ENCODE data around the gene DTD1.

DTD1 gene

GRCh38 chr20:18685406-18685805 lies 97.6 kb downstream of the DTD1 start:
- Histone ChIP-seq H3K27ac (ENCODE audit: low read depth, low read length) (no peak overlapping the region), H3K4me3 (ENCODE audit: insufficient read depth, low read length, poor library complexity, severe bottlenecking) (no peak overlapping the region), H4K20me1 (ENCODE audit: low read depth, low read length) (no peaks in the 10 kb centered on the region), H3K4me2 (ENCODE audit: low read depth, low read length, poor library complexity, severe bottlenecking) (no peak overlapping the region), H2AFZ (ENCODE audit: low read depth, low read length, severe bottlenecking) (no peak overlapping the region), H3K27me3 (ENCODE audit: low read length) (no peaks in the 10 kb centered on the region), H3K36me3 (ENCODE audit: low read length) (no peaks in the 10 kb centered on the region), H3K9ac (ENCODE audit: low read length) (no peak overlapping the region), H3K79me2 (ENCODE audit: insufficient read depth, low read length) (no peaks in the 10 kb centered on the region), H3K9me2 (replicated peaks; ENCODE audit: insufficient read depth, low read length) (no peaks in the 10 kb centered on the region), H3F3A (ENCODE audit: insufficient read depth) (no peaks in the 10 kb centered on the region), H3K9me3 (ENCODE audit: insufficient read depth, low read length) (no peaks in the 10 kb centered on the region)
- TF ChIP-seq CTCF (IDR thresholded peaks at IDR 0.05; ENCODE audit: insufficient read depth, low read length, poor library complexity, severe bottlenecking) (no peak), EZH2phosphoT487 (conservative IDR thresholded peaks at IDR 0.05; ENCODE audit: low read length) (no peak)

GRCh38 chr20:18686696-18687095 lies 98.8 kb downstream of the DTD1 start:
- Histone ChIP-seq H3K9me3 (ENCODE audit: insufficient read depth, low read length) (no peaks in the 10 kb centered on the region), H3K4me2 (ENCODE audit: low read depth, low read length, poor library complexity, severe bottlenecking) (no peak overlapping the region), H3K27me3 (ENCODE audit: low read length) (no peaks in the 10 kb centered on the region), H3K4me3 (ENCODE audit: insufficient read depth, low read length, poor library complexity, severe bottlenecking) (no peak overlapping the region), H3K9ac (ENCODE audit: low read length) (no peak overlapping the region), H3K9me2 (replicated peaks; ENCODE audit: insufficient read depth, low read length) (no peaks in the 10 kb centered on the region), H3K27ac (ENCODE audit: low read depth, low read length) (no peak overlapping the region), H3F3A (ENCODE audit: insufficient read depth) (no peaks in the 10 kb centered on the region), H3K36me3 (ENCODE audit: low read length) (no peaks in the 10 kb centered on the region), H3K79me2 (ENCODE audit: insufficient read depth, low read length) (no peaks in the 10 kb centered on the region), H2AFZ (ENCODE audit: low read depth, low read length, severe bottlenecking) (no peak overlapping the region), H4K20me1 (ENCODE audit: low read depth, low read length) (no peaks in the 10 kb centered on the region)
- TF ChIP-seq CTCF (IDR thresholded peaks at IDR 0.05; ENCODE audit: insufficient read depth, low read length, poor library complexity, severe bottlenecking) = no peak
- TF ChIP-seq EZH2phosphoT487 (conservative IDR thresholded peaks at IDR 0.05; ENCODE audit: low read length) = no peak

GRCh38 chr20:18688676-18689075 lies 100.8 kb downstream of the DTD1 start:
- no peaks in the 10 kb centered on the region for H3K27me3 ChIP-seq (ENCODE audit: low read length)
- no peak overlapping the region for H3K27ac ChIP-seq (ENCODE audit: low read depth, low read length)
- no peaks in the 10 kb centered on the region for H3K36me3 ChIP-seq (ENCODE audit: low read length)
- no peaks in the 10 kb centered on the region for H3K79me2 ChIP-seq (ENCODE audit: insufficient read depth, low read length)
- H3K4me3 ChIP-seq (ENCODE audit: insufficient read depth, low read length, poor library complexity, severe bottlenecking) = no peak overlapping the region
- no peaks in the 10 kb centered on the region for H3K9me2 ChIP-seq (replicated peaks; ENCODE audit: insufficient read depth, low read length)
- no peaks in the 10 kb centered on the region for H3F3A ChIP-seq (ENCODE audit: insufficient read depth)
- H3K4me2 ChIP-seq (ENCODE audit: low read depth, low read length, poor library complexity, severe bottlenecking) = no peak overlapping the region
- no peak for TF ChIP-seq EZH2phosphoT487 (conservative IDR thresholded peaks at IDR 0.05; ENCODE audit: low read length)
- no peak for TF ChIP-seq CTCF (IDR thresholded peaks at IDR 0.05; ENCODE audit: insufficient read depth, low read length, poor library complexity, severe bottlenecking)
- no peaks in the 10 kb centered on the region for H3K9me3 ChIP-seq (ENCODE audit: insufficient read depth, low read length)
- H4K20me1 ChIP-seq (ENCODE audit: low read depth, low read length) = no peaks in the 10 kb centered on the region
- H2AFZ ChIP-seq (ENCODE audit: low read depth, low read length, severe bottlenecking) = no peak overlapping the region
- no peak overlapping the region for H3K9ac ChIP-seq (ENCODE audit: low read length)

Data from SU-DHL-6 (cell line).